NCI-H1694 treated with DMSO at 0.1 percent for 48 hours (cell line): ENCODE results near the gene CBX8.

Experiments used
- DNase-seq: peaks from one replicate; lab custom pipeline; 2025; lab: John Stamatoyannopoulos, UW

CBX8 gene

GRCh38 chr17:79804856-79805696 is 8.2 kb upstream of the CBX8 start:
- no peak for DNase-seq

- DNase-seq, result no peak
Measured at GRCh38 chr17:79803997-79804855, 7.3 kb upstream of the CBX8 start.

DNA sequence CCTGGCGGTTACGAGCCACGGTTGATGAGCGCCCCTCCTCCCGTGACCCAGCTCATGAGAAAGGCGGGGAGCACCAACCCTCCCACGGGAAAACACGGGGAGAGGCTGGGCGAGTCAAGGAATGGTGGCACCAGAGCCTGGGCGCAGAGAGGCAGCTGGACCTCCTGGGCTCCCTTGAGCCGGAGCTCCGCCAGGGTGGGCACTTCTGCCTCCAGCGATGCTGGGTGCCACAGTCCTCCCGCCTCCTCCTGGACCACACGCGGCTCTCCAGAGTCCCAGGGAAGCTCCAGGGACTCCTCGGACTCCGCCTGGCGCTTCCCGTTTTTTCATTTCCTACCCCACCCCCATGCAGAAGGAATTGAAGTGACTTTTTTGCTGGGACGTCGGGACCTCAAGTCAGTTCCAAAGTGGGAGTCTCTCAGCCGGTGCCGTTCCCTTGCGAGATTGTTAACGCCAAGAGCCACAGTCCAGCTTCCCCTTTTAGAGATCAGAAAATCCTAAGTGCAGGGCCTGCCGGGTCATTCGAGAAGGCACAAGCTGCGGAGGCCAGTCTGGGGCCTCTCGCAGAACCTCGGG is 6.6 kb upstream of the CBX8 start:
- DNase-seq, result no peak

DNA sequence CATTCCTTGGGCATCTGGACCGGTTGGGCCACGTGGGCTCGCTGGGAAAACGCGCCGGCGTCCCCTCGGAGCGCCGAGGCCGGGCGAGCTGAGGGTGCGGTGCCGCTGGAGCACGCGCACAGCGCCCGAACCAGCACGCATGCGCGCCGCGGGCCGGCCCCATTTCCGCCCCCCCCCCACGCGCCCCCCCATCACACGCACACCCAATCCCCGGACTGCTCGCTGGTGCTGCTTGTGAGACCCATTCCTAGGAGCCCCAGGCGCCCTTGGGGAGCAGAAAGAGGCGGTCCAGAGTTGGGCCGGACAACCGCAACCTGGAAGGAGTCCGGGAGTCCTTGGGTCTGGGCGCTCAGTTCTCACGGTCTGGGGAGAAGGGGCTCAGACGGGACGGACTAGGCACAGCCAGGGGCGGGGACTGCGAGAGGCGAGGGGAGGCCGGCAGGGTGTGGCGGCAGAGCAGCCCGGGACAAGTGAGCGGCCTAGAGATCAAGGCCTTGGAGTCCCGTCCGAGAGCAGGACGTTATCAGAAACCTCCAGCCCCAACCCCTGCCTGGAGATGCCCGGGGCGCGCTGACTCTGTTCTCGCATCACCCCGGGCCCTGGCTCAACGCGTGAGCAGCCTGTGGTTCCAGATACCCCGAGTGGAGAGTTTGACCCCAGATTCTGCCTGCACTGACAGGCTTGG is 6.0 kb upstream of the CBX8 start:
- no peak for DNase-seq

- no peak for DNase-seq
Measured at GRCh38 chr17:79802039-79802735, 5.3 kb upstream of the CBX8 start.

- no peak for DNase-seq
Measured at GRCh38 chr17:79801156-79802038, 4.5 kb upstream of the CBX8 start.

- peak; percentile 69 for DNase-seq
Measured at GRCh38 chr17:79800325-79801155, 3.7 kb upstream of the CBX8 start.

GRCh38 chr17:79799538-79800324 is 2.9 kb upstream of the CBX8 start:
- DNase-seq, result no peak

DNA sequence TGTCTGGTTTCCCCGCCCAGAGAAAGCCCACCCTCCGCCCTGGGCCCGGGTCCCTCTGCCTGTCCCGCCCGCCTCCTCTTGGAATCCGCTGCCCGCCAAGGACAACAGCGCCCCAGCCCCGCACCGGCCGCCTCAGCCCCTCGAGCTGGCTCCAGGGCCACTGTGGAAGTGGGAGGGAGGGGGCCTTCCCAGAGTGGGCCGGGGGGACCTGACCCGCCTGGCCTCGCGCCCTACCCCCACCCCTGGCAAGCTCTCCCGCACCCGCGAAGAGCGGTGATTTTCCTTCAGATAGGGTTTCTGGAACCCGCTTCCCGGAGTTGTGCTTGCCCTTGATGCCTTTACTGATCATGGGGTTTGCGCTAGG is 2.3 kb upstream of the CBX8 start:
- DNase-seq, result no peak

GRCh38 chr17:79798299-79799173 is 1.7 kb upstream of the CBX8 start:
- DNase-seq, result no peak

DNA sequence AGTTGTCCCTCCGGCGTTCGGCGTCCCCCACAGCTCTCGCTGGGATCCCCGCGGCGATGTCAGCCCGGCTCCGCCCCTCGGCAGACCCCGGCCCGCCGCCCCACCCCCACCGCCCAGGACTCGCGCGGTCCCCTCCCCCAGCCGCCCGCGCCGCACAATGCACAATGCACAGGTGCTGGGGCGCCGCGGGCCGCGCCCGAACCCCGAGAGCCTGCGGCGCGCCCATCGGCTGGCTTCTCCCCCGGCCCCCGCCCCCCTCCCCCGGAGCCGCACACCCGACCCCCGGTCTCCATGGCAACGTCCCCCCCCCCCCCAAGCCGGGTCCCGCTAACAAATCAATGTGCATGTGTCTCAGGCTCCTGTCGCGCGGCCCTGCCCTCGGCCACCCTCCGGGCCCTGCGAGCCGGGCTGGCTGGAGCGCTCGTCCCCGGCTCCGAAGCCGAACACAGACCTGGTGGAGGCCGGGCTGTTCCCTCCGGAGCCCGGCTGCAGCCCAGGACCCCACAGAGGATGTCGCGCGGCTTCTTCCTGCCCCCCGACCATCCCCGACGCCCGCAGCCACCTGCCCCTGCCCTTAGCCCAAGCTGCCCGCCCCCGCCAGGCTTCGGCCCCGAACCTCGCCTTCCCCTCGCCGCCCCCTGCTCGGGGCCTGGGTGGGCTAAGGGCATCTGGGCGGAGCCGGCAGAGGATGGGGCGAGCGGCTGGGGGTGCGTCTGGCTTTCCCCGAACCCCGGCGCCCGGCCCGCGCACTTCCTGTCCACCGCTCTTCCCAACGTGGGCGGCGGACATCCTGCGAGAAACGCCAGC is 818 bp upstream of the CBX8 start:
- DNase-seq, result no peak

DNA sequence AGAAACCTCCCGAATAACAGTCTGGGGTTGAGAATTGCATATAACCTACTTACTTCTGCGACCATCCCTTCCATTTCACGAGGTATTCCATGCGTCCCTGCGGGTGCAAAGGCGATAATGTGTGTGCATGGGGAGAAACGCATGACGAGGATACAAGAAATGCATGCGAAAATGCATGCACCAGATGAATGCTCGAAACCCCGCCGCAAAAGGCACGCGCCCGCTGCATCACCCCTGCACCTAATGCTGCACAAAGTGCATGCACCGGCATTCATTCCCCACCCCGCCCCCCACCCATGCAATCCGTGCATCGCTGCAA is 474 bp downstream of the CBX8 start:
- DNase-seq, result no peak

DNA sequence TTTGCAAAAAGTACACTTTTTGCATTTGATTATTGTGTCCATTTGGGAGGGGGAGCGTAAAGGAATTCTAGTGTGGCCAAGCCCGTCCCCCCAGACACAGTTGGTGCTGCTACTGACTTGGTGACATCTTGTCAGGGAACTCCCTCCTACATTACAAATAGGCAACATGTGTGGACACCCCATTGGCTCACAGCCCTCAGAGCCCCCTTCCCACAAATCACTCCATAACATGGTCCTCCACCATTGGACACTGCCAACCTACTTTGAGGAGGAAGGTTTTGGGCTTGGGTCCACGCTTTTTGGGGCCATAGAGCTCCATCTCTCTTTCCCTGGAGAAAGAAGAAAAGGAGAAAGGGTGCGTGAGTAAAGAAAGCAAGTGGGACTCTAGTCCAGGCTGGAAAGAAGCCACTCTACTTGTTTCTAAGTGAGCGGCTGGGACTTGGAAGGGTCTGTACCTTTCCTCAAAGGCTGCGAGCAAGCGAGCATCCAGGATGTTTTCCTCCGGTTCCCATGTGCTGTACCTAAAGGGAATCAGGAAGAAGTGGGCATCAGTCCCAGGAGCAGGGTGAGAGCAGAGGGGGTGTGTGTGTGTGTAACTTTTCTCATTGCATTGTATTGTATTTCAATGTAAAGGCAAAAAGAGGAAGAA is 958 bp downstream of the CBX8 start:
- DNase-seq, result no peak

GRCh38 chr17:79794659-79795511 is 2.0 kb downstream of the CBX8 start:
- DNase-seq, result no peak

- DNase-seq, result no peak
Measured at GRCh38 chr17:79793924-79794304, 3.0 kb downstream of the CBX8 start.
